Activated T-cell treated with anti-CD3 and anti-CD28 coated beads for 24 hours (primary cell): ENCODE measurements around the gene LINC01488.

Experiments used
- DNase-seq: peaks from one replicate; pipeline ENCODE4 v3.0.0-alpha.2; 2020; ENCODE audit warnings: low read depth

The LINC01488 gene

GRCh38 chr11:69479591-69480271, 1.7 kb upstream of the LINC01488 start:
- no peak for DNase-seq

DNA sequence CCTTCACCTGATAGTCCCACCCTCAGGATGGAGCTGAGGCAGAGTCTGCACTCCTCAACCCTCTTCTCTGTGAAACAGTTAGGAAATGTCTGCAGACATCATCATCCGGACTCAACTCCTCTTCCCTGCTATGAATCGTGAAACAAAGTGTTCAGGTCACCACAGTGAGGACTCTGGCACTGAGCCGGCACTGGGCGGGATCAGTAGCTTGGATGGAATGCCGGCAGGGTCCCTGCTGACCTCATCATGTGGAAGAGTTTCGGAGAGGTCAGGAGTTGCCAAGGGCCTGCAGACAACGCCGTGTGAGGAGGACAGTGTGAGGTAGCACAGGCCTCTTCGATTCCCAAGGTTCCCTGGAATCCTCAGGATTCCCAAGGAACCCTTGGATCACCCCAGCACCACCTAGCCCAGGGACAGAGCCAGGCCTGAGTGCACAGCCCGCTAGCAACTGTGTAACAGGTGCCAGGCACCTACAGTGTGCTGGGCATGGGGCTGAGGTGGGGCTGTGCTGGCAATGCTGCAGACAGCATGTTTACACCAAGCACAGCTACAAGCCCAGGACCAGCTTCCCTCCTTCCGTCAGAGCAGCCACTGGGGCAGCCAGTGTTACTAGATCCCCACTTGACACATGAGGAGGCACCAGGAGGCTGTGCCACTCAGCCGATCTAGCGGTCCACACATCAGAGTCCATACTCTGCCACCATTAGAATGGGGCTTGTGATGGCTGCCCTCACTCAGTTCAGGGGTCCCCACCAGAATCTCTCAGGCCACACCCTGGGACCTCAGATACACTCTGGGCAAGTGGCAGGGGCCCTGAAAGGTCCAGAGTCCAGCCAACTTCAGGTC, 693 bp upstream of the LINC01488 start:
- no peak for DNase-seq

- no peak for DNase-seq
These were observed 859 bp downstream of the LINC01488 start for GRCh38 chr11:69482322-69482721.

DNA sequence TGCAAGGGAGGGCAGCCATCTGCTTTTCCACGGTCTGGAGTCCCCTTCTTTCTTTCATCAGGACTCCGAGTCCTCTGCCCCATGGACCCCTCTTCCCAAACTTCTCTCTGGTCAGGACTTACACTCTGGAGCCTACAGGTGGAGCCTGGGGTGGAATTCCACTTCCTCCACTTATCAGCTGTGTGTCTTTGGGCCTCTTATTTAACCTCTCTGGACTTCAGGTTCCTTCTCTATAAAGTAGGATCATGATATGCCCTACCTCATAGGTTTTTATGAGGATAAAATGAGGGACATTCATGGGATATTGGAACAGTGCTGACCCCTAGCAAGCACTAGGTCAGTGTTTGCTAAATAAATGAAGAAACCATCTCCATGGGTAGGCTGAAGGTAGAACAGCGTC, 1.7 kb downstream of the LINC01488 start:
- no peak for DNase-seq

- no peak for DNase-seq
These were observed 2.4 kb downstream of the LINC01488 start for GRCh38 chr11:69483691-69484426.

- no peak for DNase-seq
These were observed 3.2 kb downstream of the LINC01488 start for GRCh38 chr11:69484427-69485259.

GRCh38 chr11:69485337-69486041, 4.0 kb downstream of the LINC01488 start:
- no peak for DNase-seq

DNA sequence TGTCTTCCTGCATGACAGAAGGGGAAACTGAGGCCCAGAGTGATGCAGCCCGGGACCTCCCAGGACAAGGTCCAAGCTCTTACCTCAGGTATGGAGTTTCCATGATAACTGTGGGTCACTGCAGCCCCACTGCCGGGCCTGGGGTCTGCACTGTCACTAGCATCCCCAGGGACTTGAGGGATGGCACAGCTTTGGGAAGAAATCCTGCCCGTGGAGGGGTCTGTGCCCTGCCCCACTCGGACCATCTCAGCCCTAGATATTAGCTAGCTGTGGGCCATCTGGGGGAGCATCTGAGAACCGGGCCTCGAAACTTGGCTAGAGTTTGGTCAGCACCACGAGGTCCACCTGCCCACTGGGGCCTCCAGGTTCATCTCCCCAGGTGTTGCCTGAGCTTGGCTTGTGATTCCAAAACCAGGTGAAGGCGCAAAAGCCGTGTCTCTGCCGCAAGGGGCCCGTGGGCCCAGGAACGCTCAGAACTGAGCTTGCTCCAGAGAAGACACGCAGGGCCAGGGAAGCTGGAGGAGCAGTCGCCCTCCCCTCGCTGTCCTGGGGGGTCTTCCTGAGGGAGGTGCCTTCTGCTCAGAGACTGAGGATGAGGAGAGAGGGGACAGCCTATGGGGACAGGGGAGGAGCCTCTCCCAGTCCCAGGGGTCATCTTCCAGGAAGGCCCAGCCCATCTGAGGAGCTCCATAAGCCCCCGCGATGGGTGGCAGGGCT, 4.8 kb downstream of the LINC01488 start:
- no peak for DNase-seq

DNA sequence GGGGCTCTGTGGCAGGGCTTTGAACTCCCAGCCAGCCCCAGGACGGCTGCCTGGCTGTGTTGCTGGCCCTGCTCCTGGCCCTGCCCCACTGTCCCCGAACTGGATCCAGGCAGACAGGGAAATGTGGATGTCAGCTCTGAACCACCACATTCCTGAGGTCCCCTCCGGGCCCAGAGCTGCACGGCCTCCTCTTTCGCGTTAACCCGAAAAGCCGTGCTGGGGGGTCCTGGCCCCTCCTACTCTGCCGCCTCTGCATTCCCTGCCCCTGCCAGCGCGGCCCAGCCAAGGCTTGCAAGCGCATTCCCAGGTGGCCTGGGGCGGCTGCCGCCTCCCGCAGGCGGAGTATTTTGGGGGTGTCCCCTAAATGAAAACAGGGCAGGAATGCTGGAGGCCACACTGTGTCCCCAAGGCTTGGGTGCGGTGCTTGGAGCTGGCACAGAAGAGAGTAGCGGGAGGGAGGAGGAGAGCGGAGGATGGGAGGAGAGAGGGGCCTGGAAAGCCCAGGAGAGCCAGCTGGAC, 5.4 kb downstream of the LINC01488 start:
- DNase-seq, result no peak

GRCh38 chr11:69487391-69487790, 5.9 kb downstream of the LINC01488 start:
- DNase-seq, result no peak

DNA sequence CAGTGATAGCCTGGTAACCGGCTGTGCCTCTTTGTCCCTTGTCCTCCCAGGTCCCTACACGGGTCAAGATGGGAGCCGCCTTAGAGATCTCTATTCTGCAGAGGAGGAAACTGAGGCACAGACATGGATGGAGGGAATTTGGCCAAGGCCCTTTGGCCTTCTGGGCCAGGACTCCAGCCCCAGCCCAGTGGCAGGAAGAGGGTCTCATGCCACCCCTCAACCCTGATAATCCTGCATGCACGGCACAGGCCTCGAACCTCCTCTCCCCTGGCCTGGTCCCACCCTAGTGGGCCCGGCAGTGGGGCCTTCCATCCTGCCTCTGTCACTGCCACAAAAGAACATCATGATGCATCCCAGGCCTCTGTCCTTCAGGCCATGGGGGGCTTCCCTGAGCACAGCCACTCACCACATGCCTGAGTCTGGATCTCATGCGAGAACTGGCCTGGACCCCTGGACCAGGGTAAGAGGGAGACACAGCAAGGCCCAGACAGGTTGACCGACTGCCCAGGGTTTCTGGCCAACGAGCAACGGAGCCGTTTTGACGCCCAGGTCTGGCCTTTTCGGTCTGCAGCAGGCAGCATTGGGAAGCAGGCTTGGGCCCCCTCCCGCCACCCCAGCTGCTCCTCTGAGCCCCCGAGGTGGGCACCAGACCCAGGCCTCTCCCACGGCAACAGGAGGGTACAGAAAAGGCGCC, 6.5 kb downstream of the LINC01488 start:
- no peak for DNase-seq

GRCh38 chr11:69488543-69488940, 7.1 kb downstream of the LINC01488 start:
- no peak for DNase-seq

DNA sequence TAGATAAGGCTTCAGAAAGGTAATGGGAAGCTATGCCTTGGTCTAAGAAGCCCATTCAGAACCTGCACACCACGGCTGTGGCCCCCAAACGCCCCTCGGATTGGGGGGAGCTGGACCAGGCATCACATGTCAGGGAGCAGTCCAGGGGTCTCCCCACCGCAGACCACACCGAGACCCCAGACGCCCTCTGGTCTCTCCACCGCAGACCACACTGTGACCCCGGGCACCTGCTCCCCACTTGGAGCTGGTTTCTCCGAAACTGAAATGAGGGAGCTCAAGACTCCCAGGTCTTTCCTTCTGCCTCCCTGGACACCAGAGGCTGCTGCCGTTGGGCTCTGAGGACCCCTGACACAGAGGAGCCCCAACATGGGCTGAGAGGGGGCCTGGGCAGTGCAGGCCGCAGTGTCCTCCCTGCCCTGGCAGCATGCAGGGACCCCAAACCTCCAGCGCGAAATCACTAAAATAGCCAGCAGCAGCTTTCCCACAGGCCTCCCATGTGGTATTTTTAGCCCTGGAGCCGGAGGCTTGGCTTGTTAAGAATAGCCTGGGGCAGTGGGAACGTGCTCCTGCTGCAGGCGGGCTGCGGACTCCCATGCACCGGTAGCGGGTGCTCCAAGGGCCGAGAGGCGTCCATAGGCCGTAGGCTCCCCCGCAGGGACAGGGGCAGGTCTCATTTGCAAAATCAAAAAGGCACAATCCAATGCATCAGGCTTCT, 7.7 kb downstream of the LINC01488 start:
- no peak for DNase-seq

DNA sequence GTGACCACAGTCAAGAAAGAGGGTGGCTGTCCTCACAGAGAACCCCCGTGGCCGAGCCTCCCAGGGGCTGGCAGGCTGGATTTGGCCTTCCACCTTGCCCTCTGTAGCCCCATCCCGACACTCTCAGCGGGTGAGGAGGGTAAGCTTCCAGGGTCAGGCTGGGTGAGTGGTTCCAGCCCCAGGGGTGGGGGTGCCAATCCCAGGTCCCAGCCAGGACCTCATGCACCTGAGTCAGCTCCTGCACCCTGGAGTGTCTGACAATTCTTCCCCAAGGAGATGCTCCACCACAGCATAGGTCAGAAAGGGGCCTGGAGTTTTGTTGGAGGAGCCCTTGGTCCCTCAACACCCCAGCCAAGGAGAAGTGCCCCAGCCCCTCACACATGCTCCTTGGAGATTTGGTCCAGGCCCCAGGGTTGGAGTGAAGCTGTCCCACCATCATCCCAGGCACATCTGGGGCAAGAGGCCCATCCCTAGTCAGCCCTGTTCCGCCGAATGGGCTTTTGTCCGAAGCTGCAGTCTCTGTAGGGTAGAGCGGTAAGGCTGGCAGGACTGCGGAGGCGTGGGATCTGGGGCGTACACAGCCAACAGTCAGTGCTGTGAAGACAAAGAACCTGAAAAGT, 8.4 kb downstream of the LINC01488 start:
- no peak for DNase-seq

- DNase-seq, result no peak
These were observed 9.1 kb downstream of the LINC01488 start for GRCh38 chr11:69490516-69490915.

DNA sequence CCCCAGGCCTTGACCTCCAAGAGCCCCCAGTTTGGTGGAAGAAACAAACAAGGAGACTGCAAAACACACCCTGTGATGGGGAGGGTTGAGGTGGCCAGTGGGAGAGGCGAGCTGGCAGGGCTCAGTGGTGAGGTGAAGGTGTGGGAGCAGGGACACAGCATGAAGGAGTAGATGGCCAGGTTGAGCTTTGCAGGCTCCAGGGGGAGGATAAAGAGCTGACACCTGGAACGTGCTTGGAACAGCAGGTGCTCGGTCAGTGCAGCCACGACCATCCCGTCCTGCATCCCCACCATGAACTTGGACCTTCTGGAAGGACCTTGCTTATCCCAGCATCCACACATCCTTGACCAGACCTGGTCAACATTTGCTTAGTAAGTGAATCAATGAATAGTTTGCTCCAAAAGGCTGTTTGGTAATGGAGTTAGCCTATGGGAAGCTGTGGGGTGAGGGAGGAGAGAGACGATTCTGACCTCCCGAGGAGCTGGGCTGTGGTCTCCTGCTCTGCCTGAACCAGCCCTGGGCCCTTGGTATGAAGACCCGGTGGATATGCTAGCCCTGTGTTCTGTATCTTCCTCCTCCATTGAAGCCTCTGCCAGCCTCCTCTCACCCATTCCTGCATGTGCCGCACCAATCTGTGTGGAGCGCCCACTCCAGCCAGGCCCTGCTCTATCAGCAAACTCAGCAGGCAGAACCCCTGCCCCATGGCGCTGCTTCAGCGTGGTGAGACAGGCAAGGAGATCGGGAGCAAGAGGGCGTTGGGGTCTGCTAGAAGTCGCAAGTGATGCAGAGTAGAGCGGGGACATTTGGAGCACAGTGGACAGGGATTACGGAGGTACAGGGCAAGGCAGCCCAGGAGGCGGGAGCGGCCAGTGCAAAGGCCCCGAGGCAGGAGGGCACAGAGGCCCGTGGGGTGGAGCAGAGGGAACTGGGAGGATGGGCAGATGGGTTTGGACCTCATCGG, 9.9 kb downstream of the LINC01488 start:
- DNase-seq, result no peak

DNA sequence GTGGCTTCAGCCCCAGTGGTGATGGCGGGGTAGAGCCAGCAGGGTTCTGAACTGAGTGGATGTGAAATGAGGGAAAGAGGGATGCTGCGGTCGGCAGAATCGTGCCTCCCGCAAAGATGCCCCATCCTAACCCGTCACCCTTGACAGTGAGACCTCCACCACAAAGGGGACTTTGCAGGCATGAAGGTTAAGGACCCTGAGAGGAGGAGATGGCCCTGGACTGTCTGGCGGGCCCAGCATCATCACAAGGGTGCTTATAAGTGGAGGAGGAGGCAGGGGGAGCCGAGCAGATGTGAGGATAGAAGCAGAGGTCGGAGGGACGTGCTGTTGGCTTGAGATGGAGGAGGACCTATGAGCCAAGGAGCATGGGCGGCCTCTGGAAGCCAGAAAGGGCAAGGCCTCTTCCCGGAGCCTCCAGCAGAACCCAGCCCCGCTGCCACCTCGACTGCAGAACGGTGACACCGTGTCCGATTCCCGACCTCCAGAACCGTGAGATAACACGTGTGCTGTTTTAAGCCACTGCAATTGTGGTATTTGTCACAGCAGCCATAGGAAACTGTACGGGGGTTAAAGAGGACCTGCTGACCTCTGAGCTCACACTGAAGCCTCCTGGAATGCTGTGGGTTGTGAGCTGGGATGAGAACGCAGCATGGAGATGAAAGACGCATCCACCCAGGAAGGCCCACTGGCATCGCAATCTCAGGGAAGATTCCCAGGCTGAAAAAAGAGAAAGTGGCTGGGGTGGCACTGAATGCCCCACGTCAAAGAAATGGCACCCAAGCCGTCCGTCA, 10.9 kb downstream of the LINC01488 start:
- no peak for DNase-seq
